ENCODE measurements around the gene PDLIM1. TPM values are rescaled to one million over a fixed set of nuclear protein-coding genes. Genes with fewer than 3 reads are reported as not detected.
A peak's percentile ranks its signal among the peaks of the same experiment; 100 is the strongest.
"Not testable (repeated sequence)": the region's sequence is repeated elsewhere in the genome, so short reads cannot be mapped to it uniquely, and the experiment has no call there.

PDLIM1 gene
- total and polyA plus RNA-seq, 11 donors: 225 to 434 (median 330) TPM

DNA sequence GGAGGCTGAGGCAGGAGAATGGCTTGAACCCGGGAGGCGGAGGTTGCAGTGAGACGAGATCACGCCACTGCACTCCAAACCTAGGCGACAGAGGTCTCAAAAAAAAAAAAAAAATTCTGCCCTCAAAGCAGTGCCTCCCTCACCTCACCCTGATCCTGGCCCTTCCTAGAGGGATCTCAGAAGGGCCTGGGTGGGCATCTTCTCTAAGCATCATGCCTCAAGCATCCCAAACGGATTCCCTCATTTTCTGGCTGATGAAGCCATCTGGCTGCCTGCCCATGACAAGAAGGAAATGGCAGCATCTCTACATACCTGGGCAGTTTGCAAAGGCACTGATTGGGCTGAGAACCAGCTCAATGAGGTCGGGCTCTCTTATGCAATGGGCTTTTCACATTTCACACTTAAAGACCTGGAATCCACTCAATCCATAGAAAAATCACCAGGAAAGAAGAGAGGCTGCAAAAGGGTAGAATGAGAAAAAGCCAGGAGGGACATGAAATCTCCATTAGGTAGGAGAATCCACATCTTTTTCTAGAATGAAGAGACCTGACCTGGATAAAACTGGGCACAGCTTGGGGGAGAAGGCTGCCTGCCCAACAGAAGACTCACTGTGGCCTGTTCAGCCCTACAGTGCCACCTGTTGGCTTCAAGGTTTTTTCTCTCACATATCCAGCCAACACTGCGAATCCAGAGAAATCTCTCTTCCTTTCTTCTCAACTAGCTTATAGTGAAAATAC lies 48.1 kb downstream of the PDLIM1 start:
- no peak for DNase-seq
- Histone ChIP-seq H3K27ac (no peak overlapping the region), H3K36me3 (peaks cover 0 to 97% (median 80%) of the 10 kb centered on the region in 9 donors), H3K4me1 (peaks cover 3 to 27% (median 13%) of the 10 kb centered on the region in 12 donors), H3K4me3 (no peak overlapping the region), H3K27me3 (no peaks in the 10 kb centered on the region), H3K9me3 (no peaks in the 10 kb centered on the region)
- TF ChIP-seq, protein P1, sequence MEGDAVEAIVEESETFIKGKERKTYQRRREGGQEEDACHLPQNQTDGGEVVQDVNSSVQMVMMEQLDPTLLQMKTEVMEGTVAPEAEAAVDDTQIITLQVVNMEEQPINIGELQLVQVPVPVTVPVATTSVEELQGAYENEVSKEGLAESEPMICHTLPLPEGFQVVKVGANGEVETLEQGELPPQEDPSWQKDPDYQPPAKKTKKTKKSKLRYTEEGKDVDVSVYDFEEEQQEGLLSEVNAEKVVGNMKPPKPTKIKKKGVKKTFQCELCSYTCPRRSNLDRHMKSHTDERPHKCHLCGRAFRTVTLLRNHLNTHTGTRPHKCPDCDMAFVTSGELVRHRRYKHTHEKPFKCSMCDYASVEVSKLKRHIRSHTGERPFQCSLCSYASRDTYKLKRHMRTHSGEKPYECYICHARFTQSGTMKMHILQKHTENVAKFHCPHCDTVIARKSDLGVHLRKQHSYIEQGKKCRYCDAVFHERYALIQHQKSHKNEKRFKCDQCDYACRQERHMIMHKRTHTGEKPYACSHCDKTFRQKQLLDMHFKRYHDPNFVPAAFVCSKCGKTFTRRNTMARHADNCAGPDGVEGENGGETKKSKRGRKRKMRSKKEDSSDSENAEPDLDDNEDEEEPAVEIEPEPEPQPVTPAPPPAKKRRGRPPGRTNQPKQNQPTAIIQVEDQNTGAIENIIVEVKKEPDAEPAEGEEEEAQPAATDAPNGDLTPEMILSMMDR (IDR thresholded peaks at IDR 0.05): peak in 11 of 12 donors; percentile 18 to 58 (median 38)
- TF ChIP-seq POLR2A (IDR thresholded peaks at IDR 0.05): no peak
- no peak for ATAC-seq
- WGBS, 4 donors: 76 to 83% (median 80%) methylated on average over 8 of the region's 8 CpGs
- intact Hi-C loops (cut with DNase I): loop anchor here in 6 of 10 donors (5.0 to 10.0 kb wide), 2 partner anchors 55 to 362 kb away; no protein-coding TSS in a partner anchor

- intact Hi-C loops (cut with DNase I): loop anchor here in 6 of 10 donors (5.0 to 10.0 kb wide), 2 partner anchors 54 to 363 kb away; no protein-coding TSS in a partner anchor
- peak in 3 of 4 donors; percentile 12 to 44 (median 24) for ATAC-seq
These were observed 49.3 kb downstream of the PDLIM1 start for GRCh38 chr10:95241533-95241932.

DNA sequence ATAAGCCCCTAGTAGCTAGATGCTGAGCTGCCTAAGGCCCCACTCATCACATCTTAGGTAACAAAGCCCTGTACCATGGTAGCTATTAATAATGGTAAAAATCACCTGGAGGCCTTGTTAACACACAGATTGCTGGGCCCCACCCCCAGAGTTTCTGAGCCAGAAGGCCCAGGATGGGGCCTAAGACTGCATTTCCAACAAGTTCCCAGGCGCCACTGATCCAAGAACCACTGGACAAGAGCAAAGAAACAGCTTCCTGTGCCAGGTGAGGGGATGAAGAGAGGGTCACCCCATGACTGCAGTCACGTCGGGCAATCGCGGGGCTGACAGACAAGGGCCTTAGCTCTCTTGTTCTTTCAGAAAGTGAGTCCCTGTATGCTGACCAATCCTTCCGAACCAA lies 50.0 kb downstream of the PDLIM1 start:
- intact Hi-C loops (cut with DNase I): loop anchor here in 6 of 10 donors (5.0 to 10.0 kb wide), 2 partner anchors 54 to 364 kb away; no protein-coding TSS in a partner anchor
- TF ChIP-seq POLR2A (IDR thresholded peaks at IDR 0.05): no peak
- TF ChIP-seq, protein P1 (IDR thresholded peaks at IDR 0.05): no peak
- 78 to 98% (median 93%) methylated on average over 6 of the region's 6 CpGs for WGBS, 4 donors
- Histone ChIP-seq H3K27ac (no peak overlapping the region), H3K4me3 (no peak overlapping the region), H3K4me1 (peaks cover 0 to 11% (median 0%) of the 10 kb centered on the region in 12 donors), H3K9me3 (no peaks in the 10 kb centered on the region), H3K27me3 (no peaks in the 10 kb centered on the region), H3K36me3 (peaks cover 0 to 100% (median 86%) of the 10 kb centered on the region in 9 donors)
- no peak for DNase-seq
- no peak for ATAC-seq

More at GRCh38 chr10:95241533-95241932, 49.3 kb downstream of the PDLIM1 start:
- peaks cover 0 to 15% (median 2%) of the 10 kb centered on the region in 12 donors for H3K4me1 ChIP-seq
- peaks cover 0 to 100% (median 88%) of the 10 kb centered on the region in 9 donors for H3K36me3 ChIP-seq
- no peaks in the 10 kb centered on the region for H3K9me3 ChIP-seq
- peak in 1 of 5 donors; percentile 51 for DNase-seq
- H3K27ac ChIP-seq: no peak overlapping the region
- no peak overlapping the region for H3K4me3 ChIP-seq
- TF ChIP-seq, protein P1 (IDR thresholded peaks at IDR 0.05): no peak
- no peak for TF ChIP-seq POLR2A (IDR thresholded peaks at IDR 0.05)
- H3K27me3 ChIP-seq: no peaks in the 10 kb centered on the region
- WGBS, 4 donors: 31 to 59% (median 55%) methylated on average over 3 to 4 of the region's 4 CpGs

- not testable (repeated sequence) for DNase-seq, H3K27me3 ChIP-seq, ATAC-seq, H3K9me3 ChIP-seq, H3K27ac ChIP-seq, H3K4me3 ChIP-seq
- H3K36me3 ChIP-seq: peaks cover 0 to 100% (median 83%) of the 10 kb centered on the region in 9 donors
- intact Hi-C loops (cut with DNase I): loop anchor here in 6 of 10 donors (5.0 to 10.0 kb wide), 2 partner anchors 53 to 365 kb away; no protein-coding TSS in a partner anchor
- peaks cover 0 to 11% (median 0%) of the 10 kb centered on the region in 12 donors for H3K4me1 ChIP-seq
- 79 to 99% (median 95%) methylated on average over 3 of the region's 3 CpGs for WGBS, 4 donors
These were observed 50.7 kb downstream of the PDLIM1 start for GRCh38 chr10:95240096-95240495.
